ENCODE measurements around the gene LRRC3. TPM values are rescaled to one million over a fixed set of nuclear protein-coding genes. Genes with fewer than 3 reads are reported as not detected.

Gene LRRC3
- total and polyA plus RNA-seq, 4 donors, result 3.0 to 14.2 (median 7.5) TPM

DNA sequence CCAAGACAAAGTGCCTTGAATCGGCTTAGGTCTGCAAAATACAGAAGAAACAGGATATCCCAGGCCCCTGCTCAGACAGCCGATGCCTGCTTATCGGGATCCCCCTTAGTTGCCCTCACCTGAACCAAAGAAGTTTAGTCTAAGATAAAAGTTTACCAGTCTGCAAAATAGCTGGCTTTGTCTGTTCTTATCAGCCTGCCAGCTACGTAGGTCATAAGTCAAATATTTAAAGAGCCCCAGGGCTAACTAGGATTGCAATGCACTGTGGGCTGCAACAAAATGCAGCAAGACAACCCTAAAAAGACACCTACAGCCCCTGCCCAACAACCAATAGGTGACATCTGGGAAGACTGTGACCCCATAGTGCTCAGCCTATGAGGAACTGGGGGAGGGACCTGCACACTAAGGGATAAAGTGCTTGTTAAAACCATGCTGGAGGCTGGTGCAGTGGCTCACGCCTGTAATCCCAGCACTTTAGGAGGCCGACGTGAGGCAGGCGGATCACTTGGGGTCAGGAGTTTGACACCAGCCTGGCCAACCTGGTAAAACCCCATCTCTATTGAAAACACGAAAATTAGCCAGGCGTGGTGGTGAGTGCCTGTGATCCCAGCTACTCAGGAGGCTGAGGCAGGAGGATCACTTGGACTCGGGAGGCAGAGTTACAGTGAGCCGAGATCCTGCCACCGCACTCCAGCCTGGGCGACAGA, 27.4 kb downstream of the LRRC3 start:
- Histone ChIP-seq H3K4me1 (ENCODE audit: control insufficient read depth in 4 of 4, insufficient read depth in 4 of 4, low read length in 3 of 4) (peaks cover 6 to 49% (median 30%) of the 10 kb centered on the region in 4 donors), H3K27me3 (ENCODE audit: control insufficient read depth in 4 of 4, insufficient read depth in 4 of 4, low read length in 3 of 4) (no peaks in the 10 kb centered on the region), H3K4me3 (ENCODE audit: low read depth in 1 of 3, low read length in 3 of 3) (peak overlapping the region; percentile 43 to 81 (median 80)), H3K36me3 (ENCODE audit: control insufficient read depth in 4 of 4, insufficient read depth in 3 of 4, low read depth in 1 of 4, low read length in 3 of 4) (peaks cover 0 to 2% (median 0%) of the 10 kb centered on the region in 4 donors), H3K9me3 (ENCODE audit: control insufficient read depth in 4 of 4, low read length in 3 of 4) (no peaks in the 10 kb centered on the region), H3K27ac (ENCODE audit: low read depth in 1 of 2, low read length in 2 of 2) (peak overlapping the region; percentile 94 to 98), H3K9ac (ENCODE audit: low read depth in 1 of 2, low read length in 2 of 2) (peak overlapping the region; percentile 91 to 92)
- TF ChIP-seq EGR1 (IDR thresholded peaks at IDR 0.05; ENCODE audit: low read depth in 2 of 2), result no peak
- TF ChIP-seq FOXA1 (IDR thresholded peaks at IDR 0.05), result no peak
- TF ChIP-seq NR2F2 (IDR thresholded peaks at IDR 0.05), result peak; percentile 39
- peak; percentile 34 for TF ChIP-seq HNF4G (IDR thresholded peaks at IDR 0.05)
- TF ChIP-seq YY1 (IDR thresholded peaks at IDR 0.05), result peak; percentile 70
- TF ChIP-seq, protein P1, sequence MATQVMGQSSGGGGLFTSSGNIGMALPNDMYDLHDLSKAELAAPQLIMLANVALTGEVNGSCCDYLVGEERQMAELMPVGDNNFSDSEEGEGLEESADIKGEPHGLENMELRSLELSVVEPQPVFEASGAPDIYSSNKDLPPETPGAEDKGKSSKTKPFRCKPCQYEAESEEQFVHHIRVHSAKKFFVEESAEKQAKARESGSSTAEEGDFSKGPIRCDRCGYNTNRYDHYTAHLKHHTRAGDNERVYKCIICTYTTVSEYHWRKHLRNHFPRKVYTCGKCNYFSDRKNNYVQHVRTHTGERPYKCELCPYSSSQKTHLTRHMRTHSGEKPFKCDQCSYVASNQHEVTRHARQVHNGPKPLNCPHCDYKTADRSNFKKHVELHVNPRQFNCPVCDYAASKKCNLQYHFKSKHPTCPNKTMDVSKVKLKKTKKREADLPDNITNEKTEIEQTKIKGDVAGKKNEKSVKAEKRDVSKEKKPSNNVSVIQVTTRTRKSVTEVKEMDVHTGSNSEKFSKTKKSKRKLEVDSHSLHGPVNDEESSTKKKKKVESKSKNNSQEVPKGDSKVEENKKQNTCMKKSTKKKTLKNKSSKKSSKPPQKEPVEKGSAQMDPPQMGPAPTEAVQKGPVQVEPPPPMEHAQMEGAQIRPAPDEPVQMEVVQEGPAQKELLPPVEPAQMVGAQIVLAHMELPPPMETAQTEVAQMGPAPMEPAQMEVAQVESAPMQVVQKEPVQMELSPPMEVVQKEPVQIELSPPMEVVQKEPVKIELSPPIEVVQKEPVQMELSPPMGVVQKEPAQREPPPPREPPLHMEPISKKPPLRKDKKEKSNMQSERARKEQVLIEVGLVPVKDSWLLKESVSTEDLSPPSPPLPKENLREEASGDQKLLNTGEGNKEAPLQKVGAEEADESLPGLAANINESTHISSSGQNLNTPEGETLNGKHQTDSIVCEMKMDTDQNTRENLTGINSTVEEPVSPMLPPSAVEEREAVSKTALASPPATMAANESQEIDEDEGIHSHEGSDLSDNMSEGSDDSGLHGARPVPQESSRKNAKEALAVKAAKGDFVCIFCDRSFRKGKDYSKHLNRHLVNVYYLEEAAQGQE (IDR thresholded peaks at IDR 0.05), result peak; percentile 91
- peak in 1 of 2 donors; percentile 36 for TF ChIP-seq JUND (IDR thresholded peaks at IDR 0.05)
- TF ChIP-seq, protein P2, sequence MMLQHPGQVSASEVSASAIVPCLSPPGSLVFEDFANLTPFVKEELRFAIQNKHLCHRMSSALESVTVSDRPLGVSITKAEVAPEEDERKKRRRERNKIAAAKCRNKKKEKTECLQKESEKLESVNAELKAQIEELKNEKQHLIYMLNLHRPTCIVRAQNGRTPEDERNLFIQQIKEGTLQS (IDR thresholded peaks at IDR 0.05), result no peak
- TF ChIP-seq SP1 (IDR thresholded peaks at IDR 0.05), result peak; percentile 87
- peak in 1 of 2 donors; percentile 51 for TF ChIP-seq GABPA (IDR thresholded peaks at IDR 0.05 in 1 of 2, conservative IDR thresholded peaks at IDR 0.05 in 1 of 2)
- no peak for TF ChIP-seq FOXA2 (IDR thresholded peaks at IDR 0.05)
- peak; percentile 66 for TF ChIP-seq TAF1 (conservative IDR thresholded peaks at IDR 0.05)
- TF ChIP-seq, protein P3, sequence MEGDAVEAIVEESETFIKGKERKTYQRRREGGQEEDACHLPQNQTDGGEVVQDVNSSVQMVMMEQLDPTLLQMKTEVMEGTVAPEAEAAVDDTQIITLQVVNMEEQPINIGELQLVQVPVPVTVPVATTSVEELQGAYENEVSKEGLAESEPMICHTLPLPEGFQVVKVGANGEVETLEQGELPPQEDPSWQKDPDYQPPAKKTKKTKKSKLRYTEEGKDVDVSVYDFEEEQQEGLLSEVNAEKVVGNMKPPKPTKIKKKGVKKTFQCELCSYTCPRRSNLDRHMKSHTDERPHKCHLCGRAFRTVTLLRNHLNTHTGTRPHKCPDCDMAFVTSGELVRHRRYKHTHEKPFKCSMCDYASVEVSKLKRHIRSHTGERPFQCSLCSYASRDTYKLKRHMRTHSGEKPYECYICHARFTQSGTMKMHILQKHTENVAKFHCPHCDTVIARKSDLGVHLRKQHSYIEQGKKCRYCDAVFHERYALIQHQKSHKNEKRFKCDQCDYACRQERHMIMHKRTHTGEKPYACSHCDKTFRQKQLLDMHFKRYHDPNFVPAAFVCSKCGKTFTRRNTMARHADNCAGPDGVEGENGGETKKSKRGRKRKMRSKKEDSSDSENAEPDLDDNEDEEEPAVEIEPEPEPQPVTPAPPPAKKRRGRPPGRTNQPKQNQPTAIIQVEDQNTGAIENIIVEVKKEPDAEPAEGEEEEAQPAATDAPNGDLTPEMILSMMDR (IDR thresholded peaks at IDR 0.05; ENCODE audit: low read depth, low read length, missing input control), result no peak
- TF ChIP-seq, protein P4, sequence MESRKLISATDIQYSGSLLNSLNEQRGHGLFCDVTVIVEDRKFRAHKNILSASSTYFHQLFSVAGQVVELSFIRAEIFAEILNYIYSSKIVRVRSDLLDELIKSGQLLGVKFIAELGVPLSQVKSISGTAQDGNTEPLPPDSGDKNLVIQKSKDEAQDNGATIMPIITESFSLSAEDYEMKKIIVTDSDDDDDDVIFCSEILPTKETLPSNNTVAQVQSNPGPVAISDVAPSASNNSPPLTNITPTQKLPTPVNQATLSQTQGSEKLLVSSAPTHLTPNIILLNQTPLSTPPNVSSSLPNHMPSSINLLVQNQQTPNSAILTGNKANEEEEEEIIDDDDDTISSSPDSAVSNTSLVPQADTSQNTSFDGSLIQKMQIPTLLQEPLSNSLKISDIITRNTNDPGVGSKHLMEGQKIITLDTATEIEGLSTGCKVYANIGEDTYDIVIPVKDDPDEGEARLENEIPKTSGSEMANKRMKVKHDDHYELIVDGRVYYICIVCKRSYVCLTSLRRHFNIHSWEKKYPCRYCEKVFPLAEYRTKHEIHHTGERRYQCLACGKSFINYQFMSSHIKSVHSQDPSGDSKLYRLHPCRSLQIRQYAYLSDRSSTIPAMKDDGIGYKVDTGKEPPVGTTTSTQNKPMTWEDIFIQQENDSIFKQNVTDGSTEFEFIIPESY (IDR thresholded peaks at IDR 0.05), result no peak
- peak; percentile 77 to 86 for TF ChIP-seq RXRA (IDR thresholded peaks at IDR 0.05)
- TF ChIP-seq RAD21 (IDR thresholded peaks at IDR 0.05), result no peak
- TF ChIP-seq, protein P5, sequence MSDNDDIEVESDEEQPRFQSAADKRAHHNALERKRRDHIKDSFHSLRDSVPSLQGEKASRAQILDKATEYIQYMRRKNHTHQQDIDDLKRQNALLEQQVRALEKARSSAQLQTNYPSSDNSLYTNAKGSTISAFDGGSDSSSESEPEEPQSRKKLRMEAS (IDR thresholded peaks at IDR 0.05), result peak; percentile 52
- peak; percentile 59 to 65 for TF ChIP-seq HNF4A (conservative IDR thresholded peaks at IDR 0.05)
- DNase-seq (ENCODE audit: low spot score), result no peak
- 41% methylated on average over 14 of the region's 14 CpGs for WGBS
